Right lobe of liver (tissue), 4 donors: Measurements from ENCODE around the gene DYSF.

Experiments
- CTCF ChIP-seq, 4 donors: fragments of 200-600 bp in 3 of 4; fragments of 450-650 bp in 1 of 4; IDR thresholded peaks; one replicate each; pipeline versions ENCODE4 v1.5.1 to v1.8.0; 2016 to 2022; ENCODE audit warnings: antibody characterized with exemption in 4 of 4, mild to moderate bottlenecking in 2 of 4
- POLR2A ChIP-seq: fragments of 450-650 bp; IDR thresholded peaks from one replicate; pipeline ENCODE4 v1.6.1; 2017; ENCODE audit warnings: antibody characterized with exemption, mild to moderate bottlenecking
- donor health status: DM: no; HTN: no; CAD: no.
- donor health status: DM: no; HTN: no; CAD: no.
- donor health status: DM: no; HTN: yes; CAD: no.

DNA sequence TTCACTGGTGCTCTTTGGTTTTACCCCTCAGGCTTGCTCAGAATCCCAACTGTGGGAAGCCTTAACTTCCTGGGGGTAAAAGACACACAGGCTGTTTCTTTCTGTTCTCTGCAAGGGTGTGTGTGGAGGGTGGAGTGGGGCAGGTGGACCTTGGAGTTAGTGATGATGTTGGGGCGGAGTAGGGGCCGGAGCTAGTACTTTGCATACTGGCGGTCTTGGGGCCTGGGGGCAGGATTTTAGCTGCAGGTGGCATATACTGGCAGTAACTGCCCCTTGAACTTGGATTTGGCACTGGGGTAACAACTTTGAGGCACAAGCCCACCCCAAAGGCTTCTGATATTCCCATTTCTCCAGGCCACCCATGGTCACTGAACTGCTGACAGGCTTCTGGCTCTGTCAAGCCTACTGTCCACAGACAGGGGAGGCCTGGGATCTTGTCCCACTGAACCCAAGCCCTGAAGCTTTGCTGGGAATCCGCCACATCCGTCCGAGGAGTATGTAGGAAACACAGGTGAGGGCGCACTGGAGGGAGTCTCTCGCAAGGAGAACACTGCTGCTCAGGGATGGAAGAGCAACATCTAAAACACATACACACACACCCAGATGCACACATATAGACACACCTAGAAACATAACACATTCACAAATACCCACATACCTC lies 258.9 kb downstream of the DYSF start:
- TF ChIP-seq CTCF (IDR thresholded peaks at IDR 0.05) (no peak), POLR2A (no peak)
